ENCODE results near the gene IRF4.

Gene IRF4

DNA sequence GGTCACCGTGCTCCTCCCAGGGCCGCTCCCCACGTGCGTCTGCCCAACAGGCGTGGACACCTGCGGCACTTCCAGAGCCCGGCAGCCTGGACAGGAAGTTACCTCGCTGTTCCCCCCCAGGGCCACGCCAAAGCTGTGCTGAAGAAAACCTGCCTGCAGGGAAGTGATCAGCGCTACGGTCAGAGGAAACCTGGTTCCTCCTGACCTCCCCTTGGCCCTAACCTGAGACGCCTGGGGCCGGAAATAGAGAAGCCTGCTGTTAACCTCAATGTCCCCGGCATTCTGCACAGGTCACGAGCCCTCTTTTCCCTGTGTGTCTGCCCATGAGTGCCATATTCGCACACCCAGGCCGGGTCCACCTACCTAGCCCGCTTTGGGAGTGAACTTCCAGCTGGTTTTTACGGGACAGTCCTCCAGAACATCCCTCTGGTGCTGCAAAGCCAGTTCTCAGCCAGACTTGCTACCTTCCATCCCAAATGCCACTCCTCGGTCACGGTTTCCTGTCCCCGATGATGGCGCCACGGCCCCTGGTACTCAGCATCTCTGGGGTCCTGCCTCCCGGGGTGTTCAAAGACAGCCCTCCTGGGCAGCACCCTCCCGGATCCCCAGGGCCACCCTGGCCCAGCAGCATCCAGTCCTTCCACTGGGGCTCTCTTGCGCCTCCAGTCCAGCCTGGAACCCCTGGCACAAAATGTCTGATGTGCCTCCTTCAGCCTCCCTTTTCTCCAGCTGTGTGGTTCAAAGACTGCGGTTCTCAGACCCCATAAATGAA is 12.0 kb upstream of the IRF4 start:
- H3K4me1 Mint-ChIP-seq = peaks cover 22% of the 10 kb centered on the region
- H3K9me3 Mint-ChIP-seq = no peaks in the 10 kb centered on the region
- peaks cover 28% of the 10 kb centered on the region for H3K27me3 Mint-ChIP-seq
- ATAC-seq (no peak), DNase-seq (no peak)
- H3K27ac Mint-ChIP-seq = no peak overlapping the region
- no peak overlapping the region for H3K4me3 Mint-ChIP-seq
- H3K36me3 Mint-ChIP-seq (ENCODE audit: low read depth) = no peaks in the 10 kb centered on the region

DNA sequence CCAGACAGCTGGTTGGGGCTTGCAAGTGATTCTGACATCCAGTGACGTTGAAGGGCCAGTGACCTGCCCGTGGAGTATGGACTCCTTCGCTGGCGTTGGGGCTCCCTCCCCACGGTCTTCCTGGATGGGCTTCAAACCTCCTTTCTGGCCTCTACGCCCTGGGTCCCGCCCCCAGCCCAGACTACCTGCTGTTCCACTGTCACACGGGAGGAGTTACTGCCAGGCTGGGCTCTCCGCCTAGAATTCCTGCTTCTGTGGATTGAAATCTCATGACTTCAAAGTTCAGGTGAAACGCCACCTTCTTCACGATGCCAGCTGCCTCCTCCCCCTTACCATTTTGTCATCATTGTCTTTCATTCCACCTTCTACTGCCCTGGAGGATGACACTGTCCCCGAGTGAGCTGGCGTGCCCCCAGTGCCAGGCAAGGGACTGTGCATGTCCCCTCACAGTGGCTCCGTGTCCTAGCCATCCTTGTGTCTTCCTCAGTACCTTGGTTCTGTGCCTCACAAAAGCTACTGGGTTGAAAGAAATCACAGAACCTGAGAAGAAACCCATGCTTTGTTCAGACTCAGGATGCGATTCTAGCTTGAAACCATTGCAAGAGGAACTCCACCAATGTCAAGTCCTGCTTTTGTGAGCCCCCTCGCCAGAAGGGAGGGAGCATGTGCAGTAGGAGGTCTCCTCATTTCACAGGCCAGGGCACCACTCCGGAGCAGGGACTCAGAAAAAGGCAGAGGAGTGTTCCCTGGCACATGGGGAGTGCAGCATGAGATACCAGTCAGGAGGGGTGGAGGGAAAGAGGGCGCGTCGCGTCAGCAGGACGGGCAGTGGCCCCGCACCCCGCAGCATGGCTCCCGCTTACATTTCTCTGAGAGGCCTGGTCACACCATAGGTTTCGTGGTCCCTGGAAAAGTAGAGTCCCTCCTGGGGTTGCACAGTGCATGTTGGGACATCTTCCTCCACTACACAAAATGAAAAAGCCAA is 11.0 kb upstream of the IRF4 start:
- Mint-ChIP-seq H3K27me3 (peaks cover 25% of the 10 kb centered on the region), H3K36me3 (ENCODE audit: low read depth) (no peaks in the 10 kb centered on the region), H3K4me1 (peaks cover 22% of the 10 kb centered on the region), H3K4me3 (no peak overlapping the region), H3K27ac (no peak overlapping the region), H3K9me3 (no peaks in the 10 kb centered on the region)
- ATAC-seq (no peak), DNase-seq (no peak)

DNA sequence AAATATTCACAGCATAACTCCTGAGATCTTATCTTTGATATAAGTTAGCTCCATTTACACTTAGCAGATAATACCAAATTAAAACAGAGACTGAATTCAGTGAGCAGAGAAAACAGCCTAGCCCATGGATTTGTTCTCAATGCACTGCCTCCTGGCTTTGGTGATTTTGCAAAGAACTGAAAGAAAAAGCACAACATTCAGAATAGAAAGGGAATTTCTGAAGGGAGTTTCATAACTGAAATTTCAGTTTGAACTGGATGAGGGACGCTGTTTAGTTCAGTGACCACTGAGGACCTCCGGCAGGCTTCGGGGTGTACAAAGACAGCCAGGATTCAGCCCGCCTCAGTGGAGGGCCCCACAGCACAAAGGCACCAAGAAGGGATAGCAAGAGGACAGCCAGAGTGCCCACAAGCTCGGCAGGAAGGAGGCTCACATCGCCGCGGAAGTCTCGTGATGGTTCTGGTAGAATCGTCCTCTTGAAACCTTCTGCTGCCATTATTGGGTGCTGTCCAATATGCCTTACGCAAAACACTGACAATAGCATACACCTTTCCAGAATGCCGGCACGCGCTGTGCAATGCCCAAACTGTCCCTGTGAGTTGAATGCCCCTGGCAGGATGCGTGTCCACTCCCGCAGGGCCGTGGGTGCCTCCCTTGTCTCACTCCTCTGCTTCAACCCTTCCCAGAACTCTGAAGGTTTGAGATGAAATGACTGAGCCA is 9.7 kb upstream of the IRF4 start:
- Mint-ChIP-seq H3K4me1 (peaks cover 20% of the 10 kb centered on the region), H3K27me3 (peaks cover 19% of the 10 kb centered on the region), H3K36me3 (ENCODE audit: low read depth) (no peaks in the 10 kb centered on the region), H3K9me3 (no peaks in the 10 kb centered on the region), H3K4me3 (no peak overlapping the region), H3K27ac (no peak overlapping the region)
- no peak for DNase-seq
- ATAC-seq = no peak

DNA sequence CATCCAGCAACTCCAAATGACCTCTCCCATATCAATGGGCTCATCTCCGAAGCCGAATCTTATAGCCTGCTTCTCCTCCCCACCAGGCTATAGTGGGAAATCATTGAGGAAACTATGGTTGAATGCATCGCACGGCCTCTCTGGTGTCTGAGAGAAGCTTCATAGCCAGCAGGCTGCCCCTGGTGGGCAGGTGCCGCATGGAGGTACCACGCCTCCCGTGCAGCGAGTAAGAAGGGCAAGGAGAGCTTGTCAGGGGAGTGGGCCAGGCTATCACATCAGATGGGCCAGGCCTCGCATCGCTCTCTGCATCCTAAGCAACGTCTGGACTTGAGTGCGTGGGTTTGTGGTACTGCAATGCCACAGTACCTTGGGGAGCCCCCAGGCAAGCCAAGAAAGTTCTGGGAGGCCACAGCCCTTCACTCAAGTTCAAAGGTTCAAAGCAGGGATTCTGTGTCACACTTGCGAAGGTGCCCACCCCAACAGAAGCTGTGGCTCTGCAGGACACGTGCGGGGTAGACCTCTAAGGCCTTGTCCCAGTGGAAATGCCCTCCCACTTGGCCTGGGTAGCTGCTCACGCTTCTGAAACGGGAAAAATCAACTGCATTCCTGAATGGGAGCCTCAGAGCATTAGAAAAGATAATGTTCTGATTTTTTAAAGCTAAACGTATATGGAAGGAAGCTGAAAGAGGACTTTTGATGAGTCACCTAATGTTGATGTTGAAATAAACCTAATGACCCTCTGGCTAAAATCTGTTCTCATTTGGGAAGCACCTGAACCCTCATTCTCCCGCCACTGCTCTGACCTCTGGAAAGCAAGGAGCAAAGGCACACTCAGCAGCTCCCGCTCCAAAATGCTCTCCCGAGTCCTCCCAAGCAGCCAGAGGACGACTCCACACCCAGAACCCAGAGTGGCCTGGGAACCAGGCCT is 8.4 kb upstream of the IRF4 start:
- ATAC-seq (no peak), DNase-seq (no peak)
- H3K27me3 Mint-ChIP-seq = peaks cover 21% of the 10 kb centered on the region
- H3K4me3 Mint-ChIP-seq = no peak overlapping the region
- H3K9me3 Mint-ChIP-seq = no peaks in the 10 kb centered on the region
- peaks cover 11% of the 10 kb centered on the region for H3K4me1 Mint-ChIP-seq
- no peak overlapping the region for H3K27ac Mint-ChIP-seq
- no peaks in the 10 kb centered on the region for H3K36me3 Mint-ChIP-seq (ENCODE audit: low read depth)

DNA sequence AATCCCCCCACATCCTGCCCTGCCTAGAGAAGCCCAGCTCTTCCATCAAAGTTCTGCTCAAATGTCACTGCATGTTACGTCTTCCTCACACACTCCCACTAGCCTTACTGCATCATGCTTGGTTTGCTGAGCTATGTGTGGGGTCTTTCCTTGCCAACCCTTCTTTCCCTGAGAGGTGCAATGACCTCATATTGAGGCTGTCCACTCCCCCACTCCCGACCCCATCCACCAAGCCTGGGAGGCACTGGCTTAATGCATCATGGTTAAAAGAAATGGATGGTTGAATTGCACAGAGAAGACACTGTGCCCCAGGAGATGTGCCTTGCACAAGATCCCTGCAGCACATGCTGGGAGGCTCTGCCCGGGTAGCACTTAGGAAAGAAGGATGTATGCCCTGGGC is 7.7 kb upstream of the IRF4 start:
- no peak overlapping the region for H3K4me3 Mint-ChIP-seq

DNA sequence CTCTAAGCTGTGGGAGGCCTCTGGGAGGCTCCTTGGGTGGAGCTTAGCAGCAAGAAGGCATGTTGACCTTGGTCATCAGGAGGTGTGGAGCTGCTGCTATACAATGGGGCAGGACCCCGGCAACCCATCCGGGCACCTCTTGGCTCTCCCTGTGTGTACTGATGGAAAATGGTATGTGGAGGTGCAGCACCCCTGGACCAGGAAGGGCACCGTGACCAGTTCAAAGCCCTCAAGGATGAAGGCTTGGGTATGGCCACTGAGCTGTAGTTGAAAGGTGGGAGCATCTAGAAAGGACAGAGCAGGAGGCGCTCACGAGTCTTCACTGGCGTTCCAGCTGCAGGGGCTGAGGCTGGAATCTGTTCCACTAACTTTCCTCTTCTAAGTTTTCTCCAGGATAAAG is 6.7 kb upstream of the IRF4 start:
- no peaks in the 10 kb centered on the region for H3K36me3 Mint-ChIP-seq (ENCODE audit: low read depth)
- ATAC-seq (no peak), DNase-seq (no peak)
- H3K9me3 Mint-ChIP-seq = no peaks in the 10 kb centered on the region
- peaks cover 16% of the 10 kb centered on the region for H3K27me3 Mint-ChIP-seq
- H3K27ac Mint-ChIP-seq = no peak overlapping the region
- H3K4me1 Mint-ChIP-seq = peaks cover 13% of the 10 kb centered on the region
- no peak overlapping the region for H3K4me3 Mint-ChIP-seq

More for the DNA sequence above, 7.7 kb upstream of the IRF4 start:
- H3K36me3 Mint-ChIP-seq (ENCODE audit: low read depth) = no peaks in the 10 kb centered on the region
- DNase-seq (no peak), ATAC-seq (no peak)
- H3K27ac Mint-ChIP-seq = no peak overlapping the region
- H3K9me3 Mint-ChIP-seq = no peaks in the 10 kb centered on the region
- peaks cover 6% of the 10 kb centered on the region for H3K4me1 Mint-ChIP-seq
- H3K27me3 Mint-ChIP-seq = peaks cover 17% of the 10 kb centered on the region

DNA sequence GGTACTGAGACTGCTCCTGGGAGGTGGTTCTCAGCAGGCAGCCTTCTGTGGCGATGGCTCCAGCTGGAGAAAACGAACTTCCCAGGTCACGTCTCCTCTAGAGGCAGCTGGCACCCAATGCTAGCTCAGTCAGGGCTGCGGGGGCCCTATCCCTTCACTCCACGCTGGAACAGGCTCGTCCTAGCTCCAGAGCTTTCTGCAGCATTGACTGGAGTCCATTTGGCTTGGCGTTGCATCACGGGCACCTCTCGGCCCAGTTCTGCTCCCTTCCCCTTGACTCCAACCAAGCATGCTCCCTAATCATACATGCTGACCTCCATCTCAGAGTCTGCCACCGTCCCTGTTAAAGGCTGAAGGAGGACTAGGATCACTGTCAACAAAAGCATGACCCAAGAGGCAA is 5.9 kb upstream of the IRF4 start:
- DNase-seq (no peak), ATAC-seq (no peak)
- Mint-ChIP-seq H3K36me3 (ENCODE audit: low read depth) (no peaks in the 10 kb centered on the region), H3K9me3 (no peaks in the 10 kb centered on the region), H3K27ac (no peak overlapping the region), H3K4me1 (peaks cover 19% of the 10 kb centered on the region), H3K4me3 (no peak overlapping the region), H3K27me3 (peaks cover 13% of the 10 kb centered on the region)

DNA sequence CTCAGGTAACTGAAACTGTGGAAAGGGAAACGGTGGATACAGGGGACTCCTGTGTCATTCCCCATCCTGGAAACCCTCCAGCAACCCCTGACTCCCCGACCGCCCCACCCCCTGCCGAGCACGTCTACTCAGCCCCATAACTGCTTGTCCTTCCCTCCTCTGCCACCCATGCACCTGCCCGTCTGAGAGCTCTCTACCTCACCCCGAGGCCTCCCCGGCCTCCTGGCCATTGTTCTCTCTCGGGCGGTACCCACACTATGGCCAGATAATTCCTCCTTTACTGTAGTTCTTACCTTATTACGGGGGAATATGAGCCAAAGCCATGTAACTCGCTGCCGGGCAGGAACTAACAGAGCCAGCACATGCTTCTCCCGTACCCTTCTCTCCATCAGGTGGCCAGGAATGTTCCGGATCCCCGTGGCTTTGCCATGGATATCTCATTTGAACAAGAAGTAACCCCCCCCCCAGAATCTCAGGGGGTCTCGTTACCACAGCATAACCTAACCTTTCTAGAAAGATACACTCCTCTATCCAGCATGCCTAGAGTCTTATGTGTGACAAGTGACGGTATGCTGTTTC is 4.8 kb upstream of the IRF4 start:
- Mint-ChIP-seq H3K36me3 (ENCODE audit: low read depth) (peaks cover 2% of the 10 kb centered on the region), H3K4me3 (no peak overlapping the region), H3K27ac (no peak overlapping the region), H3K27me3 (peaks cover 10% of the 10 kb centered on the region), H3K9me3 (no peaks in the 10 kb centered on the region), H3K4me1 (peaks cover 25% of the 10 kb centered on the region)
- DNase-seq = no peak
- ATAC-seq = no peak

DNA sequence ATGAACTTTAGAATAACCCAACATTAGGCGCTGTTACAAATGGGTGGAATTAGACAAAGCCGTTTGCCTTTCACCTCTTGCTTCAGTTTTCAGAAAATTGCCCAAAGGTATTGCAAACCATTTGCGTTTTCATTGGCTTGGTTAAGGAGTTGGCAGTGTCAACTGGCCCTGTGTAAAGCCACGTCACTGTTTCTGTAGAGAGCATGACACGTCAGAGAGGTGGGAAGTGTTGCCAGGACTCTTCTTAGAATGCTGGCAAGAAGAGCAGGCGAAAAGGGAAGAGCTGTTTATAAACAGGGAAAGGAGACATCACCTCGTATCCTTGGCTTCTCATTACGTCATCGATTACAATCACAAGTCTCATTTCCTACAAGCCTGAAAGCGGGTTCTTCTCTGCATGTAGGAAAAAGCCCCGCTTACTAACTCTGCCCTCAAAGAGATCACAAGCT is 4.2 kb upstream of the IRF4 start:
- H3K9me3 Mint-ChIP-seq = no peaks in the 10 kb centered on the region
- no peak overlapping the region for H3K4me3 Mint-ChIP-seq
- ATAC-seq = no peak
- peaks cover 5% of the 10 kb centered on the region for H3K27me3 Mint-ChIP-seq
- peaks cover 2% of the 10 kb centered on the region for H3K36me3 Mint-ChIP-seq (ENCODE audit: low read depth)
- no peak for DNase-seq
- no peak overlapping the region for H3K27ac Mint-ChIP-seq
- H3K4me1 Mint-ChIP-seq = peaks cover 23% of the 10 kb centered on the region

DNA sequence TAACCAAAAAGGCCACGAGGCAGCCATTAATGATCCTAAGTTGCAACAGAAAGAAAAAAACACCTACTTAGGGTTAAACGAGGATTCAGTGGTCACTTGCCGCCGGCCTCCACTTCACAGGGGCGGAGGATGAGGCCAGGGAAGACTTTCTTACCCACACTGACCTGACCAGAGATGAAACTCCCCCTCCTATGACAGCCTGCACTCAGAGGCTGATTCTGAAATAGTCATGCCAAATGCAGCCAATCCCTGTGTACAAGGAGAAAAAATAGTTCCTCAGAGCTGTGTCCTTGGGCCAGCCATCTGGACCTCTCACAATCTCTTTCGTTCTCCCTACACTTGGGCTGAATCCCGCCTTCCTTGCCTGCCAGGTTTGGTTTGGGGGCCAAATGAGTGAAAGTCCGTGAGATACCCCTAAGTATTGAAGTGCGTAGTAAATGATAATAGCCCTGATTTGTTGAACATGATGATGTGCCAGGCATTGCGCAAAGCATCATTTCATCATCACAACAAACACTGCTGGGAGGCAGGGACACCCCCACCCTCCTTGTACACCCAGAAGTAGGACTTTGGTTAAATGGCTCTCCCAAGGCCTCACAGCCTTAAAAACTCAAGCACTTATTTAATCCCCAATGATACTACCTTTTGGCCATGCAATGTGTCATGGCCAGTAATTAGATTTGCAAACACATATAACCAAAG is 3.2 kb upstream of the IRF4 start:
- Mint-ChIP-seq H3K4me1 (peaks cover 23% of the 10 kb centered on the region), H3K9me3 (no peaks in the 10 kb centered on the region), H3K4me3 (no peak overlapping the region), H3K27me3 (peaks cover 5% of the 10 kb centered on the region), H3K27ac (no peak overlapping the region), H3K36me3 (ENCODE audit: low read depth) (peaks cover 10% of the 10 kb centered on the region)
- ATAC-seq (no peak), DNase-seq (no peak)

DNA sequence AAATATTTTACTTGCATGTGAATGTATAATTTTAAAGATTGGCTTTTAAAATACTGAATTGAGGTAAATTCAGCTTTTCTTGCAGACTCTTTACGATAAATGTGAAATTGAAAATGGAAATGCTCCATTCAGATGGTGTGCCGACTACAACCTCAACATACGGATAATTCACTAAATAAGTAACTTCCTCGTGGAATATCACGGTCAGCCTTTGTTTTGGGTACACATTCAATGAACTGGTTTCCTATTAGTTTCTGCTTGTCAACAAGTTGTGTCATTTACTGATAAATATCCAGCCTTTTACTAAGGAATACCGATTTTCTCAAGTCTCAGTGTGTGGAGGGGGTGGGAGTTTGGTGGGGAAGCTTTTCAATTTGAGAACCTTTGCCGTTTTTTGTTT is 2.4 kb upstream of the IRF4 start:
- Mint-ChIP-seq H3K9me3 (no peaks in the 10 kb centered on the region), H3K4me1 (peaks cover 29% of the 10 kb centered on the region), H3K27ac (peak overlapping the region; percentile 91), H3K4me3 (peak overlapping the region; percentile 87), H3K36me3 (ENCODE audit: low read depth) (peaks cover 17% of the 10 kb centered on the region), H3K27me3 (peaks cover 8% of the 10 kb centered on the region)
- ATAC-seq (no peak), DNase-seq (no peak)

DNA sequence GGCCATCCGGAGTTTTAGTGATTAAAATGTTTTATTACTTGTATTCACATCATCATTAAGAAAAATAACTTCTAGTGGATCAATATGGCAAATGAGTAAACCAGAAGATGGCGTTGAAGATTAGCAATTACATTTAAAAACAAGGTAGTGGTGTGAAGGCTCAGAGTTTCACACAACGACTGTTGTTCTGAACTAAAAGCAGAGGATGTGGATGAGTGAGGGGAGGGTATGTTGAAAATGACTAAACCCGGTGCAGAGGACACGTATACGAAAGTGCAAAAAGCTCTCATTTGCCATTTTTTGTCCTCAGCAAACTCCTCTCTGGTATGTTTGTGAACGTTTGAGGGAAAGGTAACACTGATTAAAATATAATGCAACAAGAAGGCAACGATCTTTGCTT is 1.9 kb upstream of the IRF4 start:
- Mint-ChIP-seq H3K9me3 (no peaks in the 10 kb centered on the region), H3K4me3 (peak overlapping the region; percentile 87), H3K36me3 (ENCODE audit: low read depth) (peaks cover 21% of the 10 kb centered on the region), H3K27me3 (peaks cover 8% of the 10 kb centered on the region), H3K4me1 (peaks cover 31% of the 10 kb centered on the region), H3K27ac (peak overlapping the region; percentile 91)
- DNase-seq = no peak
- peak; percentile 60 for ATAC-seq
